ENCODE measurements around the gene DLG2. TPM values are rescaled to one million over a fixed set of nuclear protein-coding genes. Genes with fewer than 3 reads are reported as not detected.

Gene DLG2
- total and polyA plus RNA-seq, 2 donors (not counting 3 experiments of a cell fraction or from before 2014, with no cell fraction given) = 0.15 to 1.1 TPM

DNA sequence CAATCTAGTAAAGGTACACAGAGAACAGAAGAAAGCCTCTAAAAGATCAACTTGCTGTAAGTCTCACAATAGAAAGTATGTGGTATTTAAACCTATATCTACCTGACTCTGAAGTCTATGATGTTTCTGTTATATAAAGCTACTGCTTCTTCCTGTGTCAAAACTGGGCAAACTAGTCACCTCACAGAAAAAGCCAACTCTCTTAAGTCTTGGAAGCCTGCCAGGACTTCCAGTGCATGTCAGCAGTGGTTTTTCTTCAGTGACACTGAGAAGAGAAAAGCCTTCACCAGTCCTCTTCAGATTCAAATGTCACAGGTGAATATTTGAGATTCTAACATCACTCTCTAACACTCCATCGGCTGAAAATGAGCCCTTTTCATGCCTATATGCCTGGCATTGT is 808.0 kb downstream of the DLG2 start:
- no peaks in the 10 kb centered on the region for H3K79me2 ChIP-seq (ENCODE audit: control insufficient read depth, insufficient read depth, low read length)
- no peaks in the 10 kb centered on the region for H4K20me1 ChIP-seq (replicated peaks; ENCODE audit: control insufficient read depth, extremely low read depth, insufficient read depth, low read length)
- no peak overlapping the region for H3K4me3 ChIP-seq (replicated peaks in 1 of 3; ENCODE audit: insufficient read depth in 1 of 3, low read depth in 1 of 3, low read length in 3 of 3)
- H3K27me3 ChIP-seq (ENCODE audit: control insufficient read depth in 2 of 2, insufficient read depth in 2 of 2, low read length in 2 of 2) = no peaks in the 10 kb centered on the region
- intact Hi-C loops (cut with micrococcal nuclease) = no loop called here
- FAIRE-seq (no peak), DNase-seq (ENCODE audit: low read depth, low spot score) (no peak)
- H2AFZ ChIP-seq (ENCODE audit: low read depth, low read length) = no peak overlapping the region
- no peak overlapping the region for H3K4me2 ChIP-seq (ENCODE audit: insufficient read depth, low read length)
- dilution Hi-C loops (cut with MboI; ENCODE audit: extremely low pct_ligation_motif_present, low sequenced_read_pairs) = no loop called here
- no peaks in the 10 kb centered on the region for H3K36me3 ChIP-seq (ENCODE audit: control insufficient read depth in 2 of 2, extremely low read depth in 1 of 2, insufficient read depth in 2 of 2, low read length in 2 of 2)
- POLR2A ChIA-PET = no interaction called here
- TF ChIP-seq GATA2 (IDR thresholded peaks at IDR 0.05; ENCODE audit: insufficient read depth, insufficient read length, low read depth, low read length) = no peak
- TF ChIP-seq JUN (IDR thresholded peaks at IDR 0.05; ENCODE audit: borderline replicate concordance, insufficient read depth, insufficient read length, low read depth) = no peak
- no peak overlapping the region for H3K9ac ChIP-seq (replicated peaks; ENCODE audit: extremely low read depth, insufficient read depth, low read length)
- H3K27ac ChIP-seq (ENCODE audit: insufficient read depth, low read depth, low read length) = no peak overlapping the region
- no peaks in the 10 kb centered on the region for H3K4me1 ChIP-seq (ENCODE audit: control insufficient read depth, extremely low read depth, insufficient read depth, low read length)
- no peaks in the 10 kb centered on the region for H3K9me1 ChIP-seq (replicated peaks; ENCODE audit: control insufficient read depth, extremely low read depth, insufficient read depth, low read length)
- no peaks in the 10 kb centered on the region for H3K9me3 ChIP-seq (replicated peaks; ENCODE audit: control insufficient read depth, insufficient read depth, low read length)
- CTCF ChIA-PET = no interaction called here
- no TSS peak for BruUV-seq (replicated peaks)

DNA sequence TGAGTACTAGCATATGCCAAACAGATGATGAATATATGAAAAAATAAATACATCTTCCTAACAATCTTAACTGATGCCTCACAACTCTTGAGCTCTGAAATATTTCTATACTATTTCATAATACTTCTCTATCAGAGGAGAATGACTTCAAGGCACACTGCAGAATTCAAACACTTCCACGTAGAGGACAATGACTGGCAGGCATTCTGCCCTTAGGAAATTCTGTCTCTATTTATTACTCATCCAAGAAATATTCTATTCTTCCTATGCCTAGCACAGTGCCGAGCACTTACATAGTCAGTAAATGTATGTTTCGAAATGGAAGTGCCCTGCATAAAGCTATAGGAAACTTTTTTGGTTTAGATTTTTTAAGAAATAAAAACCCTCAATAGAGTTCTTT is 809.1 kb downstream of the DLG2 start:
- H3K4me1 ChIP-seq (ENCODE audit: control insufficient read depth, extremely low read depth, insufficient read depth, low read length) = no peaks in the 10 kb centered on the region
- H3K36me3 ChIP-seq (ENCODE audit: control insufficient read depth in 2 of 2, extremely low read depth in 1 of 2, insufficient read depth in 2 of 2, low read length in 2 of 2) = no peaks in the 10 kb centered on the region
- H2AFZ ChIP-seq (ENCODE audit: low read depth, low read length) = no peak overlapping the region
- H4K20me1 ChIP-seq (replicated peaks; ENCODE audit: control insufficient read depth, extremely low read depth, insufficient read depth, low read length) = no peaks in the 10 kb centered on the region
- no peak overlapping the region for H3K4me3 ChIP-seq (replicated peaks in 1 of 3; ENCODE audit: insufficient read depth in 1 of 3, low read depth in 1 of 3, low read length in 3 of 3)
- no peaks in the 10 kb centered on the region for H3K9me1 ChIP-seq (replicated peaks; ENCODE audit: control insufficient read depth, extremely low read depth, insufficient read depth, low read length)
- dilution Hi-C loops (cut with MboI; ENCODE audit: extremely low pct_ligation_motif_present, low sequenced_read_pairs) = no loop called here
- POLR2A ChIA-PET = no interaction called here
- TF ChIP-seq EZH2 (IDR thresholded peaks at IDR 0.05; ENCODE audit: borderline replicate concordance, low read depth, low read length, severe bottlenecking) (no peak), MYC (IDR thresholded peaks at IDR 0.05; ENCODE audit: low read depth, low read length) (no peak), POLR2A (IDR thresholded peaks at IDR 0.05; ENCODE audit: low read depth, low read length) (no peak), POLR2AphosphoS5 (IDR thresholded peaks at IDR 0.05; ENCODE audit: insufficient read depth, low read depth, low read length) (no peak), FOS (IDR thresholded peaks at IDR 0.05; ENCODE audit: borderline replicate concordance, insufficient read depth, low read length) (no peak), JUN (IDR thresholded peaks at IDR 0.05; ENCODE audit: borderline replicate concordance, insufficient read depth, insufficient read length, low read depth) (no peak), GATA2 (IDR thresholded peaks at IDR 0.05; ENCODE audit: insufficient read depth, insufficient read length, low read depth, low read length) (no peak)
- TF ChIP-seq, protein P1, sequence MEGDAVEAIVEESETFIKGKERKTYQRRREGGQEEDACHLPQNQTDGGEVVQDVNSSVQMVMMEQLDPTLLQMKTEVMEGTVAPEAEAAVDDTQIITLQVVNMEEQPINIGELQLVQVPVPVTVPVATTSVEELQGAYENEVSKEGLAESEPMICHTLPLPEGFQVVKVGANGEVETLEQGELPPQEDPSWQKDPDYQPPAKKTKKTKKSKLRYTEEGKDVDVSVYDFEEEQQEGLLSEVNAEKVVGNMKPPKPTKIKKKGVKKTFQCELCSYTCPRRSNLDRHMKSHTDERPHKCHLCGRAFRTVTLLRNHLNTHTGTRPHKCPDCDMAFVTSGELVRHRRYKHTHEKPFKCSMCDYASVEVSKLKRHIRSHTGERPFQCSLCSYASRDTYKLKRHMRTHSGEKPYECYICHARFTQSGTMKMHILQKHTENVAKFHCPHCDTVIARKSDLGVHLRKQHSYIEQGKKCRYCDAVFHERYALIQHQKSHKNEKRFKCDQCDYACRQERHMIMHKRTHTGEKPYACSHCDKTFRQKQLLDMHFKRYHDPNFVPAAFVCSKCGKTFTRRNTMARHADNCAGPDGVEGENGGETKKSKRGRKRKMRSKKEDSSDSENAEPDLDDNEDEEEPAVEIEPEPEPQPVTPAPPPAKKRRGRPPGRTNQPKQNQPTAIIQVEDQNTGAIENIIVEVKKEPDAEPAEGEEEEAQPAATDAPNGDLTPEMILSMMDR (IDR thresholded peaks at IDR 0.05; ENCODE audit: extremely low read depth in 1 of 2, insufficient read depth in 1 of 2, low read depth in 1 of 2, low read length in 2 of 2) = no peak
- TF ChIP-seq, protein P2, sequence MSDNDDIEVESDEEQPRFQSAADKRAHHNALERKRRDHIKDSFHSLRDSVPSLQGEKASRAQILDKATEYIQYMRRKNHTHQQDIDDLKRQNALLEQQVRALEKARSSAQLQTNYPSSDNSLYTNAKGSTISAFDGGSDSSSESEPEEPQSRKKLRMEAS (IDR thresholded peaks at IDR 0.05; ENCODE audit: insufficient read depth, insufficient read length) = no peak
- CTCF ChIA-PET = no interaction called here
- no TSS peak for BruUV-seq (replicated peaks)
- H3K9me3 ChIP-seq (replicated peaks; ENCODE audit: control insufficient read depth, insufficient read depth, low read length) = no peaks in the 10 kb centered on the region
- H3K27me3 ChIP-seq (ENCODE audit: control insufficient read depth in 2 of 2, insufficient read depth in 2 of 2, low read length in 2 of 2) = no peaks in the 10 kb centered on the region
- intact Hi-C loops (cut with micrococcal nuclease) = no loop called here
- DNase-seq (ENCODE audit: low read depth, low spot score) (no peak), FAIRE-seq (no peak)
- H3K9ac ChIP-seq (replicated peaks; ENCODE audit: extremely low read depth, insufficient read depth, low read length) = no peak overlapping the region
- H3K4me2 ChIP-seq (ENCODE audit: insufficient read depth, low read length) = no peak overlapping the region
- H3K79me2 ChIP-seq (ENCODE audit: control insufficient read depth, insufficient read depth, low read length) = no peaks in the 10 kb centered on the region
- no peak overlapping the region for H3K27ac ChIP-seq (ENCODE audit: insufficient read depth, low read depth, low read length)
